Measurements from ENCODE around the gene BAZ2B. TPM values are rescaled to one million over a fixed set of nuclear protein-coding genes. Genes with fewer than 3 reads are reported as not detected.
"Not testable (repeated sequence)": the region's sequence is repeated elsewhere in the genome, so short reads cannot be mapped to it uniquely, and the experiment has no call there.

BAZ2B gene
- total and polyA plus RNA-seq, 9 of the 15 experiments (the other 6 are each of a cell fraction or from before 2014, with no cell fraction given) = 7.5 to 38.6 (median 19.8) TPM

DNA sequence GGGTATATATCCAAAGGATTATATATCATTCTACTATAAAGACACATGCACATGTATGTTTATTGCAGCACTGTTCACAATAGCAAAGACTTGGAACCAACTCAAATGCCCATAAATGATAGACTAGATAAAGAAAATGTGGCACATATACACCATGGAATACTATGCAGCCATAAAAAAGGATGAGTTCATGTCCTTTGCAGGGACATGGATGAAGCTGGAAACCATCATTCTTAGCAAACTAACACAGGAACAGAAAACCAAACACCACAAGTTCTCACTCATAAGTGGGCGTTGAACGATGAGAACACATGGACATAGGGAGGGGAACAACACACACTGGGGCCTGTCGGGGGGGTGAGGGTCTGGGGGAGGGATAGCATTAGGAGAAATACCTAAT is 254.7 kb downstream of the BAZ2B start:
- FAIRE-seq; in situ Hi-C loops (cut with MboI); H4K20me1 ChIP-seq (replicated peaks; ENCODE audit: control insufficient read depth, insufficient read depth, low read length); DNase-seq (ENCODE audit: extremely low read depth in 1 of 4, low spot score in 3 of 4); ATAC-seq; H3K4me1 ChIP-seq (replicated peaks in 1 of 2; ENCODE audit: control insufficient read depth in 2 of 2, insufficient read depth in 2 of 2, low read length in 2 of 2); H3K36me3 ChIP-seq (ENCODE audit: control insufficient read depth, insufficient read depth, low read length); intact Hi-C loops (cut with micrococcal nuclease); H3K27me3 ChIP-seq (ENCODE audit: control insufficient read depth in 2 of 2, insufficient read depth in 2 of 2, low read length in 2 of 2); H3K4me3 ChIP-seq; H3K79me2 ChIP-seq (ENCODE audit: control insufficient read depth, insufficient read depth, low read length); H2AFZ ChIP-seq (ENCODE audit: low read depth, low read length); H3K9me3 ChIP-seq (replicated peaks; ENCODE audit: control insufficient read depth, insufficient read depth, low read depth, low read length); POLR2A ChIA-PET; BruUV-seq (replicated peaks); H3K4me2 ChIP-seq (ENCODE audit: insufficient read depth, low read length); H3K9me1 ChIP-seq (ENCODE audit: control insufficient read depth, insufficient read depth, low read length); H3K9ac ChIP-seq (ENCODE audit: insufficient read depth in 1 of 2, low read depth in 2 of 2, low read length in 2 of 2); H3K27ac ChIP-seq (ENCODE audit: extremely low read depth, low read depth, low read length): not testable (repeated sequence)
- CTCF ChIA-PET (ENCODE audit: low intra/inter-chr PET ratio) = interaction anchor here (0.5 kb wide), 1 partner anchor 372 kb away, joined by 3 read pairs; no protein-coding TSS in a partner anchor
- peak; percentile 40; the same call in 1 of the 2 replicates for TF ChIP-seq BCOR (IDR thresholded peaks at IDR 0.05)
- peak; percentile 81 for TF ChIP-seq ZNF146 (CRISPR knock-in tag; IDR thresholded peaks at IDR 0.05; ENCODE audit: unreplicated experiment)
- WGBS (ENCODE audit: insufficient coverage, low coverage, missing lambda C conversion rate) = 87% methylated on average over 2 of the region's 3 CpGs

DNA sequence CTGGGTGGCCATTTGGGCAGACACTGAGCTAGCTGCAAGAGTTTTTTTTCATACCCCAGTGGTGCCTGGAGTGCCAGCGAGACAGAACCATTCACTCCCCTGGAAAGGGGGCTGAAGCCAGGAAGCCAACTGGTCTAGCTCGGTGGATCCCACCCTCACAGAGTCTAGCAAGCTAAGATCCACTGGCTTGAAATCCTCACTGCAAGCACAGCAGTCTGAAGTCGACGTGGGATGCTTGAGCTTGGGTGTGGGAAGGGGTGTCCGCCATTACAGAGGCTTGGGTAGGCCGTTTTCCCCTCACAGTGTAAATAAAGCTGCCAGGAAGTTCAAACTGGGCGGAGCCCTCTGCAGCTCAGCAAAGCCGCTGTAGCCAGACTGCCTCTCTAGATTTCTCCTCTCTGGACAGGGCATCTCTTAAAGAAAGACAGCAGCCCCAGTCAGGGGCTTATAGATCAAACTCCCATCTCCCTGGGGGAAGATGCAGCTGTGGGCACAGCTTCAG is 260.2 kb downstream of the BAZ2B start:
- no peaks in the 10 kb centered on the region for H3K9me3 ChIP-seq (replicated peaks; ENCODE audit: control insufficient read depth, insufficient read depth, low read depth, low read length)
- ChIA-PET POLR2A (interaction anchor here (0.6 to 1.4 kb wide), 3 partner anchors 10 to 19 kb away, joined by 3 to 4 read pairs (median 4); no protein-coding TSS in a partner anchor), CTCF (ENCODE audit: low intra/inter-chr PET ratio) (no interaction called here)
- in situ Hi-C loops (cut with MboI) (no loop called here), intact Hi-C loops (cut with micrococcal nuclease) (no loop called here)
- peak overlapping the region; percentile 89 for H2AFZ ChIP-seq (ENCODE audit: low read depth, low read length)
- H3K27ac ChIP-seq (ENCODE audit: extremely low read depth, low read depth, low read length) = no peak overlapping the region
- H3K4me1 ChIP-seq (replicated peaks in 1 of 2; ENCODE audit: control insufficient read depth in 2 of 2, insufficient read depth in 2 of 2, low read length in 2 of 2) = no peaks in the 10 kb centered on the region; a peak in 1 of 5 replicates
- whole genome bisulfite sequencing (ENCODE audit: insufficient coverage, low coverage, missing lambda C conversion rate) = 29% methylated on average over 8 of the region's 8 CpGs
- H3K4me2 ChIP-seq (ENCODE audit: insufficient read depth, low read length) = no peak overlapping the region; the same call in 1 of the 2 replicates
- no peaks in the 10 kb centered on the region for H3K27me3 ChIP-seq (ENCODE audit: control insufficient read depth in 2 of 2, insufficient read depth in 2 of 2, low read length in 2 of 2)
- no peak overlapping the region for H3K4me3 ChIP-seq
- no peaks in the 10 kb centered on the region for H3K9me1 ChIP-seq (ENCODE audit: control insufficient read depth, insufficient read depth, low read length)
- no peaks in the 10 kb centered on the region for H3K79me2 ChIP-seq (ENCODE audit: control insufficient read depth, insufficient read depth, low read length)
- H3K36me3 ChIP-seq (ENCODE audit: control insufficient read depth, insufficient read depth, low read length) = no peaks in the 10 kb centered on the region
- H4K20me1 ChIP-seq (replicated peaks; ENCODE audit: control insufficient read depth, insufficient read depth, low read length) = no peaks in the 10 kb centered on the region
- DNase-seq (ENCODE audit: extremely low read depth in 1 of 4, low spot score in 3 of 4) (peak in 1 of 4 experiments; percentile 10), ATAC-seq (peak; percentile 65), FAIRE-seq (no peak)
- BruUV-seq (replicated peaks) = no TSS peak
- H3K9ac ChIP-seq (ENCODE audit: insufficient read depth in 1 of 2, low read depth in 2 of 2, low read length in 2 of 2) = peak overlapping the region in 1 of 2 experiments; percentile 64; a peak in 1 of 4 replicates
- TF ChIP-seq, protein P1, sequence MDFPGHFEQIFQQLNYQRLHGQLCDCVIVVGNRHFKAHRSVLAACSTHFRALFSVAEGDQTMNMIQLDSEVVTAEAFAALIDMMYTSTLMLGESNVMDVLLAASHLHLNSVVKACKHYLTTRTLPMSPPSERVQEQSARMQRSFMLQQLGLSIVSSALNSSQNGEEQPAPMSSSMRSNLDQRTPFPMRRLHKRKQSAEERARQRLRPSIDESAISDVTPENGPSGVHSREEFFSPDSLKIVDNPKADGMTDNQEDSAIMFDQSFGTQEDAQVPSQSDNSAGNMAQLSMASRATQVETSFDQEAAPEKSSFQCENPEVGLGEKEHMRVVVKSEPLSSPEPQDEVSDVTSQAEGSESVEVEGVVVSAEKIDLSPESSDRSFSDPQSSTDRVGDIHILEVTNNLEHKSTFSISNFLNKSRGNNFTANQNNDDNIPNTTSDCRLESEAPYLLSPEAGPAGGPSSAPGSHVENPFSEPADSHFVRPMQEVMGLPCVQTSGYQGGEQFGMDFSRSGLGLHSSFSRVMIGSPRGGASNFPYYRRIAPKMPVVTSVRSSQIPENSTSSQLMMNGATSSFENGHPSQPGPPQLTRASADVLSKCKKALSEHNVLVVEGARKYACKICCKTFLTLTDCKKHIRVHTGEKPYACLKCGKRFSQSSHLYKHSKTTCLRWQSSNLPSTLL (IDR thresholded peaks at IDR 0.05) = no peak
- TF ChIP-seq, protein P2, sequence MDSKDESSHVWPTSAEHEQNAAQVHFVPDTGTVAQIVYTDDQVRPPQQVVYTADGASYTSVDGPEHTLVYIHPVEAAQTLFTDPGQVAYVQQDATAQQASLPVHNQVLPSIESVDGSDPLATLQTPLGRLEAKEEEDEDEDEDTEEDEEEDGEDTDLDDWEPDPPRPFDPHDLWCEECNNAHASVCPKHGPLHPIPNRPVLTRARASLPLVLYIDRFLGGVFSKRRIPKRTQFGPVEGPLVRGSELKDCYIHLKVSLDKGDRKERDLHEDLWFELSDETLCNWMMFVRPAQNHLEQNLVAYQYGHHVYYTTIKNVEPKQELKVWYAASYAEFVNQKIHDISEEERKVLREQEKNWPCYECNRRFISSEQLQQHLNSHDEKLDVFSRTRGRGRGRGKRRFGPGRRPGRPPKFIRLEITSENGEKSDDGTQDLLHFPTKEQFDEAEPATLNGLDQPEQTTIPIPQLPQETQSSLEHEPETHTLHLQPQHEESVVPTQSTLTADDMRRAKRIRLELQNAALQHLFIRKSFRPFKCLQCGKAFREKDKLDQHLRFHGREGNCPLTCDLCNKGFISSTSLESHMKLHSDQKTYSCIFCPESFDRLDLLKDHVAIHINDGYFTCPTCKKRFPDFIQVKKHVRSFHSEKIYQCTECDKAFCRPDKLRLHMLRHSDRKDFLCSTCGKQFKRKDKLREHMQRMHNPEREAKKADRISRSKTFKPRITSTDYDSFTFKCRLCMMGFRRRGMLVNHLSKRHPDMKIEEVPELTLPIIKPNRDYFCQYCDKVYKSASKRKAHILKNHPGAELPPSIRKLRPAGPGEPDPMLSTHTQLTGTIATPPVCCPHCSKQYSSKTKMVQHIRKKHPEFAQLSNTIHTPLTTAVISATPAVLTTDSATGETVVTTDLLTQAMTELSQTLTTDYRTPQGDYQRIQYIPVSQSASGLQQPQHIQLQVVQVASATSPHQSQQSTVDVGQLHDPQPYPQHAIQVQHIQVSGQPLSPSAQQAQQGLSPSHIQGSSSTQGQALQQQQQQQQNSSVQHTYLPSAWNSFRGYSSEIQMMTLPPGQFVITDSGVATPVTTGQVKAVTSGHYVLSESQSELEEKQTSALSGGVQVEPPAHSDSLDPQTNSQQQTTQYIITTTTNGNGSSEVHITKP (IDR thresholded peaks at IDR 0.05; ENCODE audit: partially characterized antibody) = peak; percentile 96
- peak in 1 of 3 experiments; percentile 45 for TF ChIP-seq YY1 (IDR thresholded peaks at IDR 0.05; ENCODE audit: borderline replicate concordance in 1 of 3, control insufficient read depth in 1 of 3, extremely low read depth in 1 of 3, insufficient read depth in 3 of 3, insufficient read length in 1 of 3, insufficient replicate concordance in 2 of 3, low read depth in 1 of 3, low read length in 2 of 3)

Data from K562 (cell line).